ES-I3 (cell line): ENCODE results near the gene CISTR.
A peak's percentile ranks its signal among the peaks of the same experiment; 100 is the strongest.
"Not testable (repeated sequence)": the region's sequence is repeated elsewhere in the genome, so short reads cannot be mapped to it uniquely, and the experiment has no call there.

Experiments used
- H3K36me3 ChIP-seq: 2 replicates; pipeline ENCODE4 v1.6.1; 2013; ENCODE audit warnings: mild to moderate bottlenecking, low read length, control low read depth, moderate library complexity; ENCODE audit not compliant: insufficient read depth
- H3K4me1 ChIP-seq: 2 replicates; pipeline ENCODE4 v1.6.1; 2013; ENCODE audit warnings: mild to moderate bottlenecking, control low read depth, low read length; ENCODE audit not compliant: insufficient read depth
- H3K9ac ChIP-seq: 2 replicates; pipeline ENCODE4 v1.6.1; 2013; ENCODE audit warnings: low read depth, mild to moderate bottlenecking, low read length, moderate library complexity
- H3K9me3 ChIP-seq: 2 replicates; pipeline ENCODE4 v1.6.1; 2013; ENCODE audit warnings: mild to moderate bottlenecking, low read length, moderate library complexity; ENCODE audit not compliant: control insufficient read depth, insufficient read depth

Gene CISTR

DNA sequence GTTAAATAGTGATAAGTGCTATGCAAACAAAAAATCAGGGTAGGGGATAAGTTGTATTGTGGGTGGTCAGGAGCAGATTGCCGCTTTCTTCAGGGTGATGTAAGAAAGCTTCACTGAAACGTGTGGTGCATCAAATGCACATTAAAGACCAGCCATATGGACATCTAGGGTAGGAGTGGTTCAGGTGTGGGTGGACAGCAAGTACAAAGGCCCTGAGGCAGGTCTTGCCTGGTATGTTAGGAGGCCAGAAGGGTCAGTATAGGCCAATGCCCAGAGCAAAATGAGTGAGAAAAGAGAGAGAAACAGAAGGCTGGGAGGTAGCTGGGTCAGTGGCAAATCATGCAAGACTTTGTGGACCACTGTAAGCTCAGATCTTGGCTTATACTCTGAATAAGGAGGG, 25.6 kb upstream of the CISTR start:
- no peaks in the 10 kb centered on the region for H3K36me3 ChIP-seq
- no peaks in the 10 kb centered on the region for H3K9me3 ChIP-seq
- H3K4me1 ChIP-seq, result no peaks in the 10 kb centered on the region
- H3K9ac ChIP-seq, result no peak overlapping the region

DNA sequence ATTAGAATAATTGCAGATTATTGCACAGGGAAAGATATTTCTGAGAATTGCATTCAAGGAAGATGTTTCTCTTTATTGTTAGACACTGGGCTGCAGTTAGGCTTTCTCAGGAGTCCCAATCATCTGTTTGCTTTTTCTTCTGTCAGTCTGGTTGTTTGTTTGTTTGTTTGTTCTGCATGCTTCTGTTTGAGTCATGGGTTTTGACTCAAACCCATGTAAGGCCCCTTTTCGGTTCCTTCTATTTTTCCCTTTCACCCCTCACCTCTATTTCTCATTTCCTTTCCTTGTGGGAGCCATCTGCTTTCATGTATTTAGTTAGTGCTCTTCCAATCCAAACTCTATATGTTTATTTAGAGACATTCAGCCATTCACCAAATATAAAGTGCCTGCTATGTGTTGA, 25.1 kb upstream of the CISTR start:
- no peak overlapping the region for H3K9ac ChIP-seq
- H3K4me1 ChIP-seq, result no peaks in the 10 kb centered on the region
- H3K9me3 ChIP-seq, result no peaks in the 10 kb centered on the region
- no peaks in the 10 kb centered on the region for H3K36me3 ChIP-seq

DNA sequence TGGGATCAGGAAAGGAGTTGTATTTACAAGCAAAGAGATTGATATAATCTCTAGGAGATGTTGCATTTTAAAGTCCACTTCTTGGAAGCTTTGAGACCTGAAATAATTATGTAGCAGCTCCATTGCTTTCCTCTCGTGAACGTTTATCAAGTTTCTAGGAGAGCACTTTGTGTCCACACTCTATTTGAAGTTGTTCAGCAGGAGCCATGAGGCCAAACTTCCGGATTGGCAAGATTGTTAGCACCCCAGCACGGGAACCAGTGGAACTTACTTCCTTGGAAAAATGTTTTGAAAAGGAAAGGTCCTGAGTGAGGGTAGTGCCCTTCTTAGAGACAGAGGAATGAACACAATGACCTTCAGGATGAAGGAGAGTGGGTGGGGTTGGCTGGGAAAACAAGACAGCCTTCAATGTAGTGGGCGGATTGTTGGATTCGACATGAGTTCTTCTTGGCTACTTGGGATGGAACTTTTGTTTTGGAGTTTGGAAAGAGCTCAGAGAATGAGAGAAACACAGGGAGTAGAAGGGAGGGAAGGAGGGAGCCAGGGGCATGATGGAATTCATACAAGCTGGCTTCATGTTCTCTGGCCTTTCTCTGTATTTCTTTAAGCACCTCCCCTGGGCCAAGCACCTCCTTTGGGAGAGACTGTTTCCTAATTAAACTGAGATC, 23.8 kb upstream of the CISTR start:
- H3K9me3 ChIP-seq, result no peaks in the 10 kb centered on the region
- H3K4me1 ChIP-seq, result no peaks in the 10 kb centered on the region
- H3K36me3 ChIP-seq, result no peaks in the 10 kb centered on the region
- H3K9ac ChIP-seq, result no peak overlapping the region

DNA sequence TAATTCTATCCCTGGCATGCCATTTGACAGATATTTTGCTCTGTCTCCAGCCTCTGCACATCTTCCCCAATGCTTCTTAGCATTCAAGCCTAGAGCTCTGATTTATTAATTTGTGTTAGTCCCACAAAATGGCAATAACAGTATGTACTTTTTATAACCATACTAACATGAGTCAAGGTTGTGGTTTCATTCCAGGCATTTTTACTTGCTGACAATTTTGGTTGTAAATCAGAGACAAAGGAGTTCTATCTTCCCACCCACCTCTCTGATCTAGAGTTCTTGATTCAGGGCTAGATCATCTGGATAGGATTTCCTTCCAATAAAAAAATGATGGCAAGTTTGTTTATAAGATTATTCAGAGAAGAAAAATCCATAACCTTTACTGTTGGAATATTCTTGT, 18.5 kb upstream of the CISTR start:
- H3K9me3 ChIP-seq, result no peaks in the 10 kb centered on the region
- H3K36me3 ChIP-seq, result no peaks in the 10 kb centered on the region
- no peak overlapping the region for H3K9ac ChIP-seq
- H3K4me1 ChIP-seq, result no peaks in the 10 kb centered on the region

DNA sequence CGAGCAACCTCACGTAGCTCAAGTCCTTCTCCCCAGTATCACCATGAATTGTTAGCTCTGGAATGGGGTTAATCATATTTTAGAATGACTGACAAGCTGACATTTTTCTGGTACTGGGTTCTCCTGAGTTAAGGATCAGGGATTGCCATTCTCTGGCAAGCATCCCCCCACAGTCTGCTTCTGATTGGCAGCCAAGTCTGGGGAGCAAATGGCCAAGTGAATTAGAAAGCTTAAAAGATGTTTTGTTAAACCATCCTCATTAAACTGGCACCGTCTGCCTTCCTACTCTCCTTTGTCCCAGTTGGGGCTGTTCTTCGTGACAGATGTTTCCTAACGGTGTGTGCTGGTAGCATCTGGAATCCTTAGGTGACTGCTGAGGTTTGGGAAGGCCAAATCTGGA, 17.2 kb upstream of the CISTR start:
- Histone ChIP-seq H3K36me3 (no peaks in the 10 kb centered on the region), H3K9ac (no peak overlapping the region), H3K4me1 (no peaks in the 10 kb centered on the region), H3K9me3 (no peaks in the 10 kb centered on the region)

DNA sequence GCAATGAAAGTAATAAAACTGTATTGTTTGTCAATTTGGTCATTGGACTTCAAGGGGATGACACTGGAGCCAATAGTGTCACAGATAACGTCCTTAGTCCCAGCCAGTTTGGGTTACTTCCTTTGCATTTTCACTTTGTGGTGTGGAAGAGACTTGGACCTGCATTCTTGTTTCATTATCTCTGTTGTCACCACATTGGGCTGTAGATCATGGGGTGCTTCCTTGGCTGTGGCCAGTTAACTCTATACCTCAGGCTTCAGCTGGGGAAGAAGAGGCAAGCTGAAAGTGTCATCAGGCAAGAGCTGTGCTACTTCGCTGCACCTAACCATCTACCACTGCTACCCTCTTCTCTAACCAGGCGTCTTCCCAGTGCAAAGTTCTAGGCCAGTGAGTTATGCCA, 15.1 kb upstream of the CISTR start:
- H3K4me1 ChIP-seq, result no peaks in the 10 kb centered on the region
- H3K36me3 ChIP-seq, result no peaks in the 10 kb centered on the region
- H3K9me3 ChIP-seq, result no peaks in the 10 kb centered on the region
- H3K9ac ChIP-seq, result no peak overlapping the region

DNA sequence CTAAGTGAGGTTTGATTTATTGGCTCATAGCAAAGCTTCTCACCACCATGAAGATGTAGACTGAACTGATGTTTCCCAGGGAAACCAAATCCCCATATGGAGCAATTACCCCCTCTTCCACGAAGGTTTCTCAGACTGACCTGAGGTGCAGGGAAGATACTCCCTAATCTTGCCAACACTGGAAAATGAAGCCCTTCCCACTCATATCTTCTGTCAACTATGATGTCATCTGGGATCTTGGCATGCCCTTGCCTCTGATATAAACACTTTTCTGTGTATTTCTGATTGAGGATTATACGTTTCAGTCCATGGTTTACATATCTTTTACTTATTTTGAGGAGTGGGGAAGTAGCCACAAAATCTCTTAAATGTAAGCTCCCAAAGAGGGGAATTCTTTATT, 14.1 kb upstream of the CISTR start:
- H3K4me1 ChIP-seq, result no peaks in the 10 kb centered on the region
- no peaks in the 10 kb centered on the region for H3K9me3 ChIP-seq
- no peak overlapping the region for H3K9ac ChIP-seq
- H3K36me3 ChIP-seq, result no peaks in the 10 kb centered on the region

DNA sequence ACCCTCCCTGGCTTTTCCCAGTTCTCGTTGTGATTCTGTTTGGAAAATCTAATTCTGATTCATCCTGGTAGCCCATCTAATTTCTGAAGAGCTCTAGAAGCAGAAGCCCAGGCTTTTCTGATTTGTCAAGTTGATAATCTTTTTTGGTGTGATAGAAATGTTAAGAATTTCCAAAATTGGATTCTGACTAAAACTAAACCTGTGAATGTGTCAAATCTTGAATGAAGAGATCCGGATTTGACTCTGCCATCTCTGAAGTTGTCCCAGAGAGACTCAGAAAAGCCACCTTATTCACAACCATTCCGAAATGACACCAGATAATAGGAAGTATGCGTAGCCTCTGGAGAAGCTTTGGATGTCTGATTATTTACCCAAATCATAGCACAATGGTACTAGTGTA, 12.8 kb upstream of the CISTR start:
- no peaks in the 10 kb centered on the region for H3K4me1 ChIP-seq
- no peak overlapping the region for H3K9ac ChIP-seq
- no peaks in the 10 kb centered on the region for H3K9me3 ChIP-seq
- no peaks in the 10 kb centered on the region for H3K36me3 ChIP-seq

DNA sequence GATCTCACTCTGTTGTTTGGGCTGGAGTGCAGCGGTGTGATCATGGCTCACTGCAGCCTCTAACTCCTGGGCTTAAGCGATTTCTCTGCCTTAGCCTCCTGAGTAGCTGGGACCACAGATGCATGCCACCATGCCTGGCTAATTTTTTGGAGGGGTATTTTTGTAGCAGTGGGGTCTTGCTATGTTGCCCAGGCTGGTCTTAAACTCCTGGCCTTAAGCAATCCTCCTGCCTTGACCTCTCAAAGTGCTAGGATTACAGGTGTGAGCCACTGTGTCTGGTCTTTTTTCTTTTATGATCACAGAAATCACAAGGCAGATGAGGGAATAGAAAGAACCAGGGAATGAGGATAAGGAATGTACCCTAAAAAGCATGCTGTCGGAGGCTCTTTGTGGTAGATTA, 11.0 kb upstream of the CISTR start:
- not testable (repeated sequence) for H3K36me3 ChIP-seq, H3K9me3 ChIP-seq, H3K4me1 ChIP-seq, H3K9ac ChIP-seq

DNA sequence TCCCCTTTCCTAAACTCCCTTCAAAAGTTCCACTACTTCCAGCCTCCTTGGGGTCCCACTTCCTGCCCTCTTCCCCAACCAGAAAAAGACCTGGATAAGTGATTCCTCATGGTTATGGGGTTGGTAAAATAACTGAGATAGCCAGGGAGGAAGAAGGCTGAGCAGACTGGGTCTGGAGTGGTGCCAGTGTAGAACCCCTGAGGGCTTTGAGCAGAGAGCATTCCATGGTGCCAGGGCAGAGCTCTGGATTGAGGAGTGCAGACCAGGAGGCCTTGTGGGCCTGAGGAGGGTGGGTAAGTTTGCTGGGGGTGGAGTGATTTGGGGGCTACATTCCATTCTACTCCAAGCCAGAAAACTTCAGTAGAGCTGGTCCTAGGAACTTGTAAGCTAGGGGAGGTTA, 9.5 kb upstream of the CISTR start:
- no peaks in the 10 kb centered on the region for H3K36me3 ChIP-seq
- no peak overlapping the region for H3K9ac ChIP-seq
- no peaks in the 10 kb centered on the region for H3K9me3 ChIP-seq
- H3K4me1 ChIP-seq, result peaks cover 5% of the 10 kb centered on the region; the same call in 1 of the 2 replicates

DNA sequence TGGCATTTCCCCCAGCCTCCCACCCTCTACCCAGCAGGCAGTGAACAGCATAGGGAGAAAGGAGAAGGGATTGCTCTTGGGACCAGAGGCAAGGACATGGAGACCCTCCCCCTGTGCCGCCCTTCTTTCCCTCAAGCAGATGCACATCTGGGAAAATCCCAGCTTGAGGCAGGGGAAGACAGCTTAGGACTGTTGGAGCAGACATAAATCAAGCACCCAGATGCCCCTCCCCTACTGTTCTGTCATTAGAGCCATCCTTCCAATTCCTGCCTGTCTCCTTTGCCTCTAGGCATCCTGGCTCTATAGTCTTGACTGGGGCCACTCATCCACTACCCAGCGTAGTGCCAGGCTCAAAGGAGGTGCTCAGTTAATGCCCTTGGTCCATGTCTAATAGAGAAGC, 7.5 kb upstream of the CISTR start:
- H3K4me1 ChIP-seq, result peaks cover 5% of the 10 kb centered on the region; the same call in 1 of the 2 replicates
- no peaks in the 10 kb centered on the region for H3K9me3 ChIP-seq
- no peak overlapping the region for H3K9ac ChIP-seq
- H3K36me3 ChIP-seq, result no peaks in the 10 kb centered on the region

DNA sequence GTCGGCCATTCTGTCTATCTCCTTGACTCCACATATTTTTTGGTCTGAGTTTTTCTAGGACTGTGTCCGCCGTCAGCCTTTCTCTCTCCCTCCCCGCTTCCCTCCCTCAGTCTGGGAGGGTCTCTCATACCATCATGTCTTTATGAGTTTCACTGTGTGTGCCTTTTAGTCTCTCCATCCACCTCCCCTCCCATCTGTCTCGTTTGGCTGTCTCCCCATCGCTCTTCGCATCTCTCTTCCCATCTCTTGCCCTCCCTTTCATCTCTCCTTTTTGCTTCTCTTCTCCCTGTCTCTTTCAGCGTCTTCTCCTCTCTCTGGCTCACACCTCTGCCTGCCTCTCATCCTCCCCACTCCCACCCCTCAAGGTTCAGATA, 6.9 kb upstream of the CISTR start:
- no peaks in the 10 kb centered on the region for H3K9me3 ChIP-seq
- H3K4me1 ChIP-seq, result peaks cover 5% of the 10 kb centered on the region; the same call in 1 of the 2 replicates
- H3K9ac ChIP-seq, result no peak overlapping the region
- no peaks in the 10 kb centered on the region for H3K36me3 ChIP-seq

DNA sequence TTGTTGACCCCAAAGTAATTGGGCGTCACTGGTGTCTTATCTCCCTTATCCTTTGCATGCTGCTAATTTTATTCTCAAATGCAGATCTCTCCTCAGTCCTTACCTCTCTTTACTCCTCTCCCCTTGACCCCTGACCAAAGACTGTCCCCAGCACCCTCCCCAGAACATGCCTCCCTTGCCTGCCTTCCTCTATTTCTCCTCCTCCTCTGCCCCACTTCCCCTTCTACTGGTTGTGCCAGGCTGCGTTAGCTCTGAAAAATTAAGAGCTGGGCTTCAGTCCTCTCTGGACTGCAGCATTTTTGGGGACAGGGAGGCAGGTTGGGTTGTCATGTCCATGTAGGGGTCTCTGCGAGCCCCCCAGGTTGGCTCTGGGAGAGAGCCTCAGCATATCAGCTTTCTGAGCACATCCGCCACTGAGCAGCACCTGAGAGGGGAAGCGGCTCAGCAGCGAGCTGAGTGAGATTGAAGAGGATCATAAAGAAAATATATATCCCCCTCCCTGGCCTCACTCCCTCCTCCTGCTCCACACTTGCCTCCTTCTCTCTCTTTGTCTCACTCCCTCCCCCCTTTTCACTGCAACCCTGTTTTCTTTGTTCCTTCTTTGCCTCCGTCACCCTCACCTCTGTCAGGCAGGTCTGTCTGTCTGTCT, 6.4 kb upstream of the CISTR start:
- H3K9ac ChIP-seq, result no peak overlapping the region
- H3K9me3 ChIP-seq, result no peaks in the 10 kb centered on the region
- H3K4me1 ChIP-seq, result peaks cover 5% of the 10 kb centered on the region; the same call in 1 of the 2 replicates
- H3K36me3 ChIP-seq, result no peaks in the 10 kb centered on the region

DNA sequence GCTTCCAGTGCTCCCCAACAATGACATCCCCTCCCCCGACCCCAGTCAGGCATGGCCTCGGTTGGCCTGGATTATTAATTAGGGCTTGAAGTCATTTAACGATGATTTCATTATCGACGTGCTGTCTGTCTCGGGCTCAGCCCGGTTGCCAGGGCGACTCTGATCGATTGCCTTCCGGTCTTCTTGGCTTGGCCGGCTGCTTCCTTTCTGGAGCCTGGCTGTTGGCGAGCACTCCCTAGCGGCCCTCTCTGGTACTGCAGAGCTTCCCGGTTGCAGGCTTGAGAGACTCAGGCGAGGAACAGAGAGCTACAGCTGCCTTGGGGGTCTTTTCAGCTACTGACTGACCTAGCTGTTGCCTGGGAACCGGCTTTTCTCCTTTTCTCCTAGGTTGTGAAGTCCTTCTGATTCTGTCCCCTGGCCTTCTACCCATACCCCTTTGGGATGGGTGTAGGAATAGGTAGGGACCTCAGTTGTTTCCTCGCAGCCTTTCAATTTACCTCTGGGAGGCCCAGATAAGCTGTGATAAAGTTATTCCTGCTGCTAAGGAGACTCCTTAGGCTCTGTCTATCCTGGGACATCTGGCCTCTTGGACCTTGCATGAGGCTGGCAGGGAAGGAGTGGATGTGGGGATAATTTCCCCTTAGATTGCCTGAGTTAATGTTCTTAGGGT, 5.5 kb upstream of the CISTR start:
- H3K4me1 ChIP-seq, result peaks cover 5% of the 10 kb centered on the region; the same call in 1 of the 2 replicates
- H3K36me3 ChIP-seq, result no peaks in the 10 kb centered on the region
- H3K9me3 ChIP-seq, result no peaks in the 10 kb centered on the region
- H3K9ac ChIP-seq, result peak overlapping the region; percentile 40; the same call in 1 of the 2 replicates
